Measurements from ENCODE around the gene MIER2. TPM values are rescaled to one million over a fixed set of nuclear protein-coding genes. Genes with fewer than 3 reads are reported as not detected.
A peak's percentile ranks its signal among the peaks of the same experiment; 100 is the strongest.

Gene MIER2
- polyA plus RNA-seq, 1 of the 3 experiments (the other 2 are of a cell fraction), result 15.9 TPM

GRCh38 chr19:310781-311496, 33.7 kb downstream of the MIER2 start:
- Histone ChIP-seq H3K4me1 (ENCODE audit: control insufficient read depth in 1 of 2, insufficient read depth in 2 of 2, low read depth in 1 of 2, low read length in 1 of 2) (no peaks in the 10 kb centered on the region), H3K36me3 (replicated peaks in 1 of 2; ENCODE audit: control insufficient read depth in 1 of 2, insufficient read depth in 2 of 2, low read length in 1 of 2) (peaks cover 7 to 55% of the 10 kb centered on the region in 2 experiments), H3K4me2 (no peak overlapping the region), H3K9ac (no peak overlapping the region), H3K79me2 (ENCODE audit: insufficient read depth) (peaks cover 13% of the 10 kb centered on the region; the same call in 1 of the 2 replicates), H4K20me1 (ENCODE audit: insufficient read depth) (peaks cover 3% of the 10 kb centered on the region; the same call in 1 of the 2 replicates), H3K9me3 (no peaks in the 10 kb centered on the region), H3K4me3 (ENCODE audit: low read depth in 2 of 2, low read length in 1 of 2) (no peak overlapping the region), H3K9me2 (no peaks in the 10 kb centered on the region), H3F3A (replicated peaks; ENCODE audit: insufficient read depth) (no peaks in the 10 kb centered on the region), H3K27ac (ENCODE audit: low read depth in 2 of 2, low read length in 1 of 2) (no peak overlapping the region), H2AFZ (ENCODE audit: low read depth) (no peak overlapping the region), H3K27me3 (ENCODE audit: insufficient read depth) (no peaks in the 10 kb centered on the region)
- WGBS (ENCODE audit: low lambda C conversion rate), result 97% methylated on average over 10 of the region's 24 CpGs
- ChIA-PET CTCF (no interaction called here), POLR2A (interaction anchor here (1.1 kb wide), 1 partner anchor 17 kb away, joined by 3 read pairs; no protein-coding TSS in a partner anchor)
- DNase-seq, result peak; percentile 15
- TF ChIP-seq MXI1 (IDR thresholded peaks at IDR 0.05; ENCODE audit: low read depth, low read length) (no peak), GABPA (IDR thresholded peaks at IDR 0.05; ENCODE audit: low read depth) (no peak), CHD2 (IDR thresholded peaks at IDR 0.05; ENCODE audit: low read length, partially characterized antibody) (no peak), NFIC (IDR thresholded peaks at IDR 0.05; ENCODE audit: borderline replicate concordance) (no peak), PBX3 (IDR thresholded peaks at IDR 0.05) (no peak), IRF3 (IDR thresholded peaks at IDR 0.05; ENCODE audit: low read depth, low read length) (no peak)

GRCh38 chr19:310141-310651, 34.4 kb downstream of the MIER2 start:
- WGBS (ENCODE audit: low lambda C conversion rate), result 89% methylated on average over 30 of the region's 30 CpGs
- DNase-seq, result peak; percentile 37
- H3K4me2 ChIP-seq, result no peak overlapping the region

More at GRCh38 chr19:310141-310651, 34.4 kb downstream of the MIER2 start:
- H3F3A ChIP-seq (replicated peaks; ENCODE audit: insufficient read depth), result no peaks in the 10 kb centered on the region
- H3K9ac ChIP-seq, result no peak overlapping the region
- H3K27me3 ChIP-seq (ENCODE audit: insufficient read depth), result no peaks in the 10 kb centered on the region
- no peak overlapping the region for H3K4me3 ChIP-seq (ENCODE audit: low read depth in 2 of 2, low read length in 1 of 2)
- H3K9me3 ChIP-seq, result no peaks in the 10 kb centered on the region
- H2AFZ ChIP-seq (ENCODE audit: low read depth), result no peak overlapping the region
- peaks cover 0 to 58% of the 10 kb centered on the region in 2 experiments for H3K36me3 ChIP-seq (replicated peaks in 1 of 2; ENCODE audit: control insufficient read depth in 1 of 2, insufficient read depth in 2 of 2, low read length in 1 of 2)
- H3K27ac ChIP-seq (ENCODE audit: low read depth in 2 of 2, low read length in 1 of 2), result no peak overlapping the region
- ChIA-PET CTCF (no interaction called here), POLR2A (interaction anchor here (1.1 kb wide), 1 partner anchor 16 kb away, joined by 3 read pairs; no protein-coding TSS in a partner anchor)
- peaks cover 8% of the 10 kb centered on the region; the same call in 1 of the 2 replicates for H3K79me2 ChIP-seq (ENCODE audit: insufficient read depth)
- TF ChIP-seq MXI1 (IDR thresholded peaks at IDR 0.05; ENCODE audit: low read depth, low read length) (no peak), RXRA (IDR thresholded peaks at IDR 0.05; ENCODE audit: borderline replicate concordance, low read depth) (no peak), SIN3A (IDR thresholded peaks at IDR 0.05; ENCODE audit: borderline replicate concordance, low read depth, low read length) (no peak), FOXM1 (IDR thresholded peaks at IDR 0.05; ENCODE audit: low read depth) (no peak), GABPA (IDR thresholded peaks at IDR 0.05; ENCODE audit: low read depth) (no peak), MEF2A (IDR thresholded peaks at IDR 0.05; ENCODE audit: borderline replicate concordance, low read depth) (no peak), NRF1 (IDR thresholded peaks at IDR 0.05; ENCODE audit: low read depth, low read length) (no peak), RCOR1 (IDR thresholded peaks at IDR 0.05; ENCODE audit: low read length) (no peak), FOXJ3 (CRISPR knock-in tag; IDR thresholded peaks at IDR 0.05) (no peak), PBX3 (IDR thresholded peaks at IDR 0.05) (no peak), GATA2 (CRISPR knock-in tag; IDR thresholded peaks at IDR 0.05) (no peak), NFIC (IDR thresholded peaks at IDR 0.05; ENCODE audit: borderline replicate concordance) (no peak), SMC3 (IDR thresholded peaks at IDR 0.05; ENCODE audit: low read depth, low read length) (no peak)
- TF ChIP-seq, protein P1, sequence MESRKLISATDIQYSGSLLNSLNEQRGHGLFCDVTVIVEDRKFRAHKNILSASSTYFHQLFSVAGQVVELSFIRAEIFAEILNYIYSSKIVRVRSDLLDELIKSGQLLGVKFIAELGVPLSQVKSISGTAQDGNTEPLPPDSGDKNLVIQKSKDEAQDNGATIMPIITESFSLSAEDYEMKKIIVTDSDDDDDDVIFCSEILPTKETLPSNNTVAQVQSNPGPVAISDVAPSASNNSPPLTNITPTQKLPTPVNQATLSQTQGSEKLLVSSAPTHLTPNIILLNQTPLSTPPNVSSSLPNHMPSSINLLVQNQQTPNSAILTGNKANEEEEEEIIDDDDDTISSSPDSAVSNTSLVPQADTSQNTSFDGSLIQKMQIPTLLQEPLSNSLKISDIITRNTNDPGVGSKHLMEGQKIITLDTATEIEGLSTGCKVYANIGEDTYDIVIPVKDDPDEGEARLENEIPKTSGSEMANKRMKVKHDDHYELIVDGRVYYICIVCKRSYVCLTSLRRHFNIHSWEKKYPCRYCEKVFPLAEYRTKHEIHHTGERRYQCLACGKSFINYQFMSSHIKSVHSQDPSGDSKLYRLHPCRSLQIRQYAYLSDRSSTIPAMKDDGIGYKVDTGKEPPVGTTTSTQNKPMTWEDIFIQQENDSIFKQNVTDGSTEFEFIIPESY (IDR thresholded peaks at IDR 0.05; ENCODE audit: borderline replicate concordance, low read depth), result no peak
- H4K20me1 ChIP-seq (ENCODE audit: insufficient read depth), result peaks cover under 1% of the 10 kb centered on the region; the same call in 1 of the 2 replicates
- H3K4me1 ChIP-seq (ENCODE audit: control insufficient read depth in 1 of 2, insufficient read depth in 2 of 2, low read depth in 1 of 2, low read length in 1 of 2), result no peaks in the 10 kb centered on the region
- H3K9me2 ChIP-seq, result no peaks in the 10 kb centered on the region
